H9 (cell line): Measurements from ENCODE around the gene SPOP. TPM values are rescaled to one million over a fixed set of nuclear protein-coding genes. Genes with fewer than 3 reads are reported as not detected.
"Not testable (repeated sequence)": the region's sequence is repeated elsewhere in the genome, so short reads cannot be mapped to it uniquely, and the experiment has no call there.

Source experiments
- DNase-seq: peaks from one replicate; pipeline ENCODE4 v3.0.0-alpha.2; 2017
- H2AFZ ChIP-seq: one replicate; pipeline ENCODE4 v1.6.1; 2013; ENCODE audit warnings: mild to moderate bottlenecking, low read length, control low read depth, moderate library complexity
- H2AK5ac ChIP-seq: 2 replicates; pipeline ENCODE4 v1.6.1; 2013; ENCODE audit warnings: low read length, control low read depth, mixed read lengths; ENCODE audit not compliant: insufficient read length
- H2BK120ac ChIP-seq: one replicate; pipeline ENCODE4 v1.6.1; 2013; ENCODE audit warnings: low read depth, mild to moderate bottlenecking, low read length, control low read depth, inconsistent platforms; ENCODE audit not compliant: poor library complexity, severe bottlenecking
- H2BK12ac ChIP-seq: 2 replicates; pipeline ENCODE4 v1.6.1; 2013; ENCODE audit warnings: low read length, control low read depth, mixed read lengths, low read depth; ENCODE audit not compliant: insufficient read length
- H2BK15ac ChIP-seq: 2 replicates; pipeline ENCODE4 v1.6.1; 2013; ENCODE audit warnings: low read depth, low read length, control low read depth
- H2BK20ac ChIP-seq: one replicate; pipeline ENCODE4 v1.6.1; 2013; ENCODE audit warnings: low read depth, mild to moderate bottlenecking, low read length, control low read depth, inconsistent platforms; ENCODE audit not compliant: poor library complexity, severe bottlenecking
- H2BK5ac ChIP-seq: 2 replicates; pipeline ENCODE4 v1.6.1; 2013; ENCODE audit warnings: low read length, control low read depth, mixed read lengths; ENCODE audit not compliant: insufficient read length
- H3K14ac ChIP-seq: 2 replicates; pipeline ENCODE4 v1.6.1; 2013; ENCODE audit warnings: low read length, control low read depth; ENCODE audit not compliant: insufficient read depth
- H3K18ac ChIP-seq: 2 replicates; pipeline ENCODE4 v1.6.1; 2013; ENCODE audit warnings: low read depth, mild to moderate bottlenecking, mixed read lengths, low read length, control low read depth; ENCODE audit not compliant: insufficient read length
- H3K23ac ChIP-seq: 2 replicates; pipeline ENCODE4 v1.6.1; 2013; ENCODE audit warnings: low read length, control low read depth, mixed read lengths, low read depth; ENCODE audit not compliant: insufficient read length
- H3K23me2 ChIP-seq: 2 replicates; pipeline ENCODE4 v1.6.1; 2013; ENCODE audit warnings: low read depth, mild to moderate bottlenecking, mixed read lengths, low read length, control low read depth; ENCODE audit not compliant: insufficient read length, poor library complexity, severe bottlenecking
- H3K27ac ChIP-seq: 2 replicates; pipeline ENCODE4 v1.5.1; 2013; ENCODE audit warnings: low read length, control low read depth, mixed read lengths, low read depth; ENCODE audit not compliant: insufficient read length
- H3K27me3 ChIP-seq: 2 replicates; pipeline ENCODE4 v1.6.1; 2013; ENCODE audit warnings: low read length, control low read depth, inconsistent platforms; ENCODE audit not compliant: insufficient read depth
- H3K4ac ChIP-seq: 2 replicates; pipeline ENCODE4 v1.6.1; 2013; ENCODE audit warnings: low read depth, mild to moderate bottlenecking, control low read depth, inconsistent platforms, low read length, moderate library complexity
- H3K4me1 ChIP-seq: 2 replicates; pipeline ENCODE4 v1.6.1; 2013; ENCODE audit warnings: low read length, control low read depth, inconsistent platforms; ENCODE audit not compliant: insufficient read depth
- H3K4me2 ChIP-seq: 2 replicates; pipeline ENCODE4 v1.6.1; 2013; ENCODE audit warnings: low read length, control low read depth, mixed read lengths; ENCODE audit not compliant: insufficient read length, insufficient read depth
- H3K56ac ChIP-seq: 2 replicates; pipeline ENCODE4 v1.6.1; 2013; ENCODE audit warnings: low read depth, mild to moderate bottlenecking, mixed read lengths, low read length, control low read depth; ENCODE audit not compliant: insufficient read length
- H3K79me1 ChIP-seq: 2 replicates; pipeline ENCODE4 v1.6.1; 2013; ENCODE audit warnings: low read depth, mild to moderate bottlenecking, moderate library complexity, low read length, control low read depth, inconsistent platforms; ENCODE audit not compliant: insufficient read depth, poor library complexity, severe bottlenecking
- H3K79me2 ChIP-seq: 2 replicates; pipeline ENCODE4 v1.6.1; 2013; ENCODE audit warnings: low read length, control low read depth, inconsistent platforms; ENCODE audit not compliant: insufficient read depth
- H3K9ac ChIP-seq: 2 replicates; pipeline ENCODE4 v1.6.1; 2013; ENCODE audit warnings: low read length, control low read depth, mixed read lengths; ENCODE audit not compliant: insufficient read length; ENCODE audit errors: extremely low read depth
- H3K9me3 ChIP-seq: one replicate; pipeline ENCODE4 v1.6.1; 2013; ENCODE audit warnings: low read depth, low read length, inconsistent platforms; ENCODE audit not compliant: control insufficient read depth
- H3T11ph ChIP-seq: one replicate; pipeline ENCODE4 v1.6.1; 2013; ENCODE audit warnings: mild to moderate bottlenecking, low read length, control low read depth, inconsistent platforms
- H4K20me1 ChIP-seq: one replicate; pipeline ENCODE4 v1.6.1; 2013; ENCODE audit not compliant: control insufficient read depth, insufficient read length, insufficient read depth
- H4K5ac ChIP-seq: 2 replicates; pipeline ENCODE4 v1.6.1; 2013; ENCODE audit warnings: low read depth, mild to moderate bottlenecking, mixed read lengths, low read length, control low read depth; ENCODE audit not compliant: insufficient read length
- H4K8ac ChIP-seq: replicated peaks from 2 replicates; pipeline ENCODE4 v1.6.1; 2013; ENCODE audit warnings: low read length, control low read depth, mixed read lengths, low read depth; ENCODE audit not compliant: insufficient read length
- H4K91ac ChIP-seq: 2 replicates; pipeline ENCODE4 v1.6.1; 2013; ENCODE audit warnings: low read depth, mild to moderate bottlenecking, moderate library complexity, mixed read lengths, low read length, control low read depth; ENCODE audit not compliant: insufficient read length
- H3K27ac Mint-ChIP-seq, 3 experiments: 2 replicates in 2 of 3; 3 replicates in 1 of 3; pipeline ENCODE4 v1.8.0; 2020 to 2021; ENCODE audit warnings: mixed read lengths in 3 of 3, mild to moderate bottlenecking in 1 of 3, moderate library complexity in 1 of 3
- H3K27me3 Mint-ChIP-seq: 2 replicates; pipeline ENCODE4 v1.8.0; 2021; ENCODE audit warnings: low read depth, mild to moderate bottlenecking, moderate library complexity, mixed read lengths
- H3K36me3 Mint-ChIP-seq, 3 experiments: 2 replicates in 2 of 3; 3 replicates in 1 of 3; pipeline ENCODE4 v1.8.0; 2020 to 2021; ENCODE audit warnings: low read depth in 3 of 3, mixed read lengths in 3 of 3; ENCODE audit not compliant: insufficient read depth in 1 of 3
- H3K4me1 Mint-ChIP-seq, 2 experiments: 2 replicates each; pipeline ENCODE4 v1.8.0; 2020; ENCODE audit warnings: mixed read lengths in 2 of 2
- H3K4me3 Mint-ChIP-seq, 2 experiments: 2 replicates in 1 of 2; 3 replicates in 1 of 2; pipeline ENCODE4 v1.8.0; 2020 to 2021; ENCODE audit warnings: mild to moderate bottlenecking in 2 of 2, mixed read lengths in 2 of 2, moderate library complexity in 1 of 2
- H3K9me3 Mint-ChIP-seq, 2 experiments: 2 replicates in 1 of 2; 3 replicates in 1 of 2; pipeline ENCODE4 v1.8.0; 2020; ENCODE audit warnings: mild to moderate bottlenecking in 2 of 2, mixed read lengths in 2 of 2, moderate library complexity in 1 of 2
- WGBS: extraction: QIAGEN DNeasy Blood & Tissue Kit; methylation state at CpG from one replicate; pipeline ENCODE4 v1.1.7; 2013; ENCODE audit warnings: missing lambda C conversion rate, low lambda C conversion rate, mixed read lengths; ENCODE audit not compliant: insufficient read length; ENCODE audit errors: extremely low coverage; 5-methylcytosine and 5-hydroxymethylcytosine counted together
- total RNA-seq: library from RNA; stranded (reverse); gene quantifications from 2 replicates; pipeline ENCODE4 v1.2.1, GENCODE V29; 2021
- TF ChIP-seq, protein P1 (sequence below): fragments of 200-600 bp; sonication (generic); conservative IDR thresholded peaks from 3 replicates; pipeline ENCODE4 v1.8.0; 2021; ENCODE audit warnings: antibody characterized with exemption, mild to moderate bottlenecking

The SPOP gene
- total RNA-seq, 1 experiment from 2014 or later = 33.7 TPM

GRCh38 chr17:49646391-49647255 is 31.3 kb downstream of the SPOP start:
- H2BK5ac ChIP-seq = no peak overlapping the region
- Mint-ChIP-seq H3K27ac (peak overlapping the region in 2 of 3 experiments; percentile 51 to 81; a peak in 4 of 7 replicates), H3K4me1 (peaks cover 19 to 28% of the 10 kb centered on the region in 2 experiments), H3K36me3 (no peaks in the 10 kb centered on the region), H3K4me3 (no peak overlapping the region), H3K27me3 (no peaks in the 10 kb centered on the region; the same call in 1 of the 2 replicates), H3K9me3 (no peaks in the 10 kb centered on the region)
- H3K14ac ChIP-seq = no peak overlapping the region
- WGBS = no CpG with 5 or more reads among the region's 10 CpGs
- H4K5ac ChIP-seq = no peak overlapping the region
- TF ChIP-seq, protein P1, sequence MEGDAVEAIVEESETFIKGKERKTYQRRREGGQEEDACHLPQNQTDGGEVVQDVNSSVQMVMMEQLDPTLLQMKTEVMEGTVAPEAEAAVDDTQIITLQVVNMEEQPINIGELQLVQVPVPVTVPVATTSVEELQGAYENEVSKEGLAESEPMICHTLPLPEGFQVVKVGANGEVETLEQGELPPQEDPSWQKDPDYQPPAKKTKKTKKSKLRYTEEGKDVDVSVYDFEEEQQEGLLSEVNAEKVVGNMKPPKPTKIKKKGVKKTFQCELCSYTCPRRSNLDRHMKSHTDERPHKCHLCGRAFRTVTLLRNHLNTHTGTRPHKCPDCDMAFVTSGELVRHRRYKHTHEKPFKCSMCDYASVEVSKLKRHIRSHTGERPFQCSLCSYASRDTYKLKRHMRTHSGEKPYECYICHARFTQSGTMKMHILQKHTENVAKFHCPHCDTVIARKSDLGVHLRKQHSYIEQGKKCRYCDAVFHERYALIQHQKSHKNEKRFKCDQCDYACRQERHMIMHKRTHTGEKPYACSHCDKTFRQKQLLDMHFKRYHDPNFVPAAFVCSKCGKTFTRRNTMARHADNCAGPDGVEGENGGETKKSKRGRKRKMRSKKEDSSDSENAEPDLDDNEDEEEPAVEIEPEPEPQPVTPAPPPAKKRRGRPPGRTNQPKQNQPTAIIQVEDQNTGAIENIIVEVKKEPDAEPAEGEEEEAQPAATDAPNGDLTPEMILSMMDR = no peak
- H4K91ac ChIP-seq = no peak overlapping the region
- H3K9me3 ChIP-seq = no peaks in the 10 kb centered on the region
- H3K4me2 ChIP-seq = no peak overlapping the region
- H3K27me3 ChIP-seq = no peaks in the 10 kb centered on the region
- no peak overlapping the region for H2AFZ ChIP-seq
- H3K23me2 ChIP-seq = no peaks in the 10 kb centered on the region
- H2BK12ac ChIP-seq = no peak overlapping the region
- H2BK15ac ChIP-seq = no peak overlapping the region
- no peak overlapping the region for H3K56ac ChIP-seq
- no peak overlapping the region for H2BK20ac ChIP-seq
- H3K9ac ChIP-seq = no peak overlapping the region
- H3K79me2 ChIP-seq = no peaks in the 10 kb centered on the region
- peaks cover 6% of the 10 kb centered on the region for H3K79me1 ChIP-seq
- H3K4me1 ChIP-seq = no peaks in the 10 kb centered on the region; the same call in 1 of the 2 replicates
- H3T11ph ChIP-seq = no peak overlapping the region
- H4K20me1 ChIP-seq = no peaks in the 10 kb centered on the region
- H3K18ac ChIP-seq = no peak overlapping the region
- no peak overlapping the region for H2AK5ac ChIP-seq
- peak; percentile 35 for DNase-seq
- H3K4ac ChIP-seq = no peak overlapping the region
- H3K27ac ChIP-seq = no peak overlapping the region
- H2BK120ac ChIP-seq = no peak overlapping the region
- no peak overlapping the region for H3K23ac ChIP-seq
- no peak overlapping the region for H4K8ac ChIP-seq

- not testable (repeated sequence) for H3K56ac ChIP-seq, H3K23ac ChIP-seq, H2AK5ac ChIP-seq, DNase-seq, H3K9me3 Mint-ChIP-seq, H4K8ac ChIP-seq, H3K4me1 ChIP-seq, H4K20me1 ChIP-seq, H2BK5ac ChIP-seq, H2BK20ac ChIP-seq, H3K23me2 ChIP-seq, H3K79me1 ChIP-seq, H3K9ac ChIP-seq, H2AFZ ChIP-seq, H3K27ac ChIP-seq, H4K91ac ChIP-seq, H3K36me3 Mint-ChIP-seq, H3K4ac ChIP-seq, H3K9me3 ChIP-seq, H3K27me3 ChIP-seq, H3K79me2 ChIP-seq, H3K4me2 ChIP-seq, H3K14ac ChIP-seq, H3K18ac ChIP-seq, H2BK120ac ChIP-seq, H3K27me3 Mint-ChIP-seq, H4K5ac ChIP-seq, H3T11ph ChIP-seq, H2BK12ac ChIP-seq, H3K4me3 Mint-ChIP-seq, H2BK15ac ChIP-seq
- H3K4me1 Mint-ChIP-seq = peaks cover 19 to 30% of the 10 kb centered on the region in 2 experiments
- WGBS = no CpG with 5 or more reads among the region's 1 CpG
- H3K27ac Mint-ChIP-seq = peak overlapping the region in 2 of 3 experiments; percentile 81 to 83; a peak in 3 of 7 replicates
Observed at GRCh38 chr17:49646056-49646390, 31.9 kb downstream of the SPOP start.
